ENCODE measurements around the gene PRKCH. TPM values are rescaled to one million over a fixed set of nuclear protein-coding genes. Genes with fewer than 3 reads are reported as not detected.

The PRKCH gene
- total RNA-seq, 4 donors from 2014 or later = 17.9 to 105 (median 63.5) TPM

- Histone ChIP-seq H3K27ac (no peak overlapping the region), H3K36me3 (no peaks in the 10 kb centered on the region), H3K4me3 (no peak overlapping the region), H3K9me3 (no peaks in the 10 kb centered on the region), H3K27me3 (no peaks in the 10 kb centered on the region), H3K4me1 (no peaks in the 10 kb centered on the region)
- intact Hi-C loops (cut with DNase I; ENCODE audit: low total_unique reads) = no loop called here
- TF ChIP-seq POLR2A (IDR thresholded peaks at IDR 0.05) (no peak), CTCF (IDR thresholded peaks at IDR 0.05) (peak; percentile 64 to 76 (median 70))
- DNase-seq = peak; percentile 59 to 71
Measured at GRCh38 chr14:61456720-61457119, 135.3 kb downstream of the PRKCH start.

GRCh38 chr14:61458766-61459165 lies 137.4 kb downstream of the PRKCH start:
- TF ChIP-seq POLR2A (IDR thresholded peaks at IDR 0.05) = no peak

GRCh38 chr14:61459229-61459628 lies 137.8 kb downstream of the PRKCH start:
- Histone ChIP-seq H3K27ac (no peak overlapping the region), H3K36me3 (no peaks in the 10 kb centered on the region), H3K4me3 (no peak overlapping the region), H3K4me1 (no peaks in the 10 kb centered on the region), H3K9me3 (no peaks in the 10 kb centered on the region), H3K27me3 (no peaks in the 10 kb centered on the region)
- DNase-seq = no peak
- TF ChIP-seq POLR2A (IDR thresholded peaks at IDR 0.05) (no peak), CTCF (IDR thresholded peaks at IDR 0.05) (no peak)
- intact Hi-C loops (cut with DNase I; ENCODE audit: low total_unique reads) = no loop called here

More at GRCh38 chr14:61458766-61459165, 137.4 kb downstream of the PRKCH start:
- DNase-seq = no peak
- no peaks in the 10 kb centered on the region for H3K4me1 ChIP-seq
- no peak overlapping the region for H3K4me3 ChIP-seq
- intact Hi-C loops (cut with DNase I; ENCODE audit: low total_unique reads) = no loop called here
- no peaks in the 10 kb centered on the region for H3K9me3 ChIP-seq
- H3K27me3 ChIP-seq = no peaks in the 10 kb centered on the region
- H3K27ac ChIP-seq = no peak overlapping the region
- H3K36me3 ChIP-seq = no peaks in the 10 kb centered on the region

GRCh38 chr14:61460063-61460462 lies 138.7 kb downstream of the PRKCH start:
- DNase-seq = no peak
- Histone ChIP-seq H3K27ac (no peak overlapping the region), H3K36me3 (no peaks in the 10 kb centered on the region), H3K4me1 (no peaks in the 10 kb centered on the region), H3K9me3 (no peaks in the 10 kb centered on the region), H3K27me3 (no peaks in the 10 kb centered on the region), H3K4me3 (no peak overlapping the region)
- intact Hi-C loops (cut with DNase I; ENCODE audit: low total_unique reads) = loop anchor here (5.0 kb wide), 1 partner anchor 377 kb away; no protein-coding TSS in a partner anchor
- TF ChIP-seq POLR2A (IDR thresholded peaks at IDR 0.05) (no peak), CTCF (IDR thresholded peaks at IDR 0.05) (no peak)

- no peak for TF ChIP-seq CTCF (IDR thresholded peaks at IDR 0.05)
- no peak for TF ChIP-seq POLR2A (IDR thresholded peaks at IDR 0.05)
- Histone ChIP-seq H3K27me3 (no peaks in the 10 kb centered on the region), H3K4me1 (no peaks in the 10 kb centered on the region), H3K27ac (peak overlapping the region in 1 of 2 donors; percentile 22), H3K9me3 (no peaks in the 10 kb centered on the region), H3K4me3 (no peak overlapping the region), H3K36me3 (no peaks in the 10 kb centered on the region)
- no peak for DNase-seq
- intact Hi-C loops (cut with DNase I; ENCODE audit: low total_unique reads) = loop anchor here (5.0 kb wide), 1 partner anchor 376 kb away; no protein-coding TSS in a partner anchor
Measured at GRCh38 chr14:61460718-61461611, 139.6 kb downstream of the PRKCH start.
